HUDEP-2 (cell line): ENCODE data around the gene MYOM1.
"Not testable (repeated sequence)": the region's sequence is repeated elsewhere in the genome, so short reads cannot be mapped to it uniquely, and the experiment has no call there.

Experiments used
- DNase-seq, 76 experiments: peaks; one replicate each; lab custom pipeline; 2025; ENCODE audit not compliant: unreplicated experiment in 76 of 76; lab: John Stamatoyannopoulos, UW

MYOM1 gene

DNA sequence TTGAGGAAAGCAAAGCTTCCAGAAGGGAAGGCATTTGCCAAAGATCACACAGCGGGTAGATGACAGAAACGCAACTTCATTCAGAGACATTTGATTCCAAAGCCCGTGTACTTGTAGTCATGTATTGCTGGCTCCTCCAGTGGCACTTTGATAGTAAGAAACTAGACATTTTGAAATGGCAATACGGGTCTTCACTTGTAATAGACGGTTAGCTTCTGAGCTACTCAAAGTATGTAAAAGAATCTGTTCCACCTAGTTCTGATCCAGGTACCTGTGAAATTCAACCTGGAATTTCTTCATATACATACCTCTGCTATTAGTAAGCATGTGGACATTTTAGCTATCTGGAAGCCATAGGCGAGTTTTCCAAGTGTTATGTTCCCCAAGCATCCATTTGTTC lies 1.7 kb upstream of the MYOM1 start:
- DNase-seq, result no peak

DNA sequence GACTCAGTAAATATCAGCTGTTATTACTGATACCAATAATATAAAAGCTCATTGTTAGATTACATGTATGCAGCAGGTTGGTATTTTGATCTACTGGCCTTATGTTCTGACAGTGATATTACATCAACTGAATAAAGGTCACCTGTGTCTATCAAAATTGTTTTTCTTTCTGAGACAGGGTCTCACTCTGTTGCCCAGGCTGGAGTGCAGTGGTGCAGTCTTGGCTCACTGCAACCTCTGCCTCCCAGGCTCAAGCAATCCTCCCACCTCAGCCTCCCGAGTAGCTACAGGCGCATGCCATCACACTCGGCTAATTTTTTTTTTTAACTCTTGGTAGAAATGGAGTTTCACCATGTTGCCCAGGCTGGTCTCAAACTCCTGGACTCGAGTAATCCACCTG lies 1.1 kb upstream of the MYOM1 start:
- DNase-seq, result not testable (repeated sequence)

DNA sequence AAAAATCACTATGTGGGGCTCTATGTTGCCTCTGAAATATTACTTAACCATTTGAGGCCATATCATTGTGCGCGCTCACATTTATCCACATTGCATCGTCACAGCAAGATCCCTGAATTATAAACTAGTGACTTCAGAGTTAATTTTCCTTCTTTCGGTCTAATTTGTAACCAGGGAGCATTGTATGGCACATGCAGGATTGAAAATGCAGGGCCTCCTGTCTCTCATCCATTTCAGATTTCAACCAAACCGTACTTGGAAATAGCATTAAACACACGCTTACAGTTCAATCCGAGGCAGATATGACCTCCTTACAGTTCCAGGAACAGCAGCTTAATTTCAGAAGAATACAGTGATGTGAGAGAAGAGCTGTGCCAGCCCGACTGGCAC lies 532 bp downstream of the MYOM1 start:
- no peak for DNase-seq

- no peak for DNase-seq
Measured at GRCh38 chr18:3218819-3219218, 949 bp downstream of the MYOM1 start.

DNA sequence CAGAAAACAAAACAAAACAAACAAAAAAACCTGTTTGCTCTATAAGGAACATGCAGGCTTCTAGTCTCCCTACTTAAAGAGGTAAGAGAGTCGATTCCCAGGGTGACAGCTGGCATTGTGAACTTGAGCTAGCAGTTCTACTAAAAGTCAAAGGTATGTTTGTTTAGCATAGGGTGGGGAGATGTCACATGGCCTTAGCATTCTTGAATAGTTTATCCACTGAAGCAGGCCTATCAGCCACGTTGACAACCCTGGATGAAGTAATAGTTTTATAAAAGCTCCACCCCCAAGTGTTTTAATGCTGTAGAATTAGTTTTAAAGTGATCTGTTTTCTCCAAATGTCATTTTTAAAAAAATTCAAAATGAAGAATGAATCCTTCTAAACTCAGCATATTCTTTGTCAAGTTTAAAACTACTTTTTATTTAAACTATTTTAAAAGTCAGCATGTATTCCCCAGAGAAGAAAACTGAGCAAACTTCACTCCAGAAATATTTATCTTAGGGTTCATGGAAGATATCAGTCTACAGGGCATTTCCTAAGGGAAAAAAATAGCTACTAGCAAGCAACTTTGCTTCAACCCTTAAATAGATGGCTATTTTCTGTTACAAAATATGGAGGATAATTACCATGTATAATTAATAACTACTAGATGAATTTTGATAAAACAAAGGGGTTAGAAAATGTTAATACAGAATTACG lies 1.7 kb downstream of the MYOM1 start:
- DNase-seq, result no peak

DNA sequence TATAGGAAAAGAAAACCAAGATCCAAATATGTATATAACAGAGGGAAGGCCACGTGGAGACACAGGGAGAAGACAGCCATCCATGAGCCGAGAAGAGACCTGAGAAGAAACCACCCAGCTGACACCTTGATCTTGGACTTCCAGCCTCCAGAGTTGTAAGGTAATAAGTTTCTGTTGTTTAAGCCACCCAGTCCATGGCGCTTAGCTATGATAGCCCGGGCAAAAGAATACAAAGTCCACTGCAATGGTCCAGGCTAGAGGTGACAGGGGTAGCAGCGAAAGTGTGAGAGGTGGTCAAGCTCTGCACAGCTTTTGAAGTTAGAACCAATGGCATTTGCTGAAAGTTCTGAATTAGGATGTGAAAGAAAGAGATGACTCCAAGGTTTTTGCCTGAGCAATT lies 2.8 kb downstream of the MYOM1 start:
- no peak for DNase-seq

DNA sequence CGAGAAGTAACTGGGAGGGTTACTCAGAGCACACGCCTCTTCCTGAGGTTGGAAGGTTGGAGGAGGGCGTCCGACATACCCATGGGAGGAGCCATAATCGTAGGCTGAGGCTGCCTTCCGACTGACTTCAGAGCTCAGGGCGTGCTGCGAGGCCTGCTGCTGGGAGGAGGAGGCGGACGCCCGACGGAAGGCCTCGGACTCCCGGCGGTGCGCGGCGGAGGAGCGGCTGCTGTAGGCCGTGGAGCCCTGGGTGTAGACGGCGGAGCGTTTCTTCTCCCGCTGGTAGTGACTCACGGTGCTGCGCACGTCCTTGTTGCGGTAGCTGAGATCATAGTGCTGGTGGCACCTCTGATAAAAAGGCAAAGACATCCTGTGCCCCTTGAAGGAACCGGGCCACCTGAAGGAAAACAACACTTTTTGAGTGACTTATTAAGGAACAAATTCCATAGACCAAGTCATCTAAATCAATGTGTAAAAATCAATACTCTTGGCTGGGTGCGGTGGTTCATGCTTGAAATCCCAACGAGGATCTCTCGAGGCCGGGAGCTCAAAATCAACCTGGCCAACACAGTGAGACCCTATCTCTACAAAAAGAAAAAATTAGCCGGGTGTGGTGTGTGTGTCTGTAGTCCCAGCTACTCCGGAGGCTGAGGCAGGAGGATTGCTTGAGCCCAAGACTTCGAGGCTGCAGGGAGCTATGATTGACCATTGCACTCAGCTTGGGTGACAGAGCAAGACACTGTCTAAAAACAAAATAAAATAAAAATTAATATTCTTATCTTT lies 4.7 kb downstream of the MYOM1 start:
- DNase-seq, result no peak

DNA sequence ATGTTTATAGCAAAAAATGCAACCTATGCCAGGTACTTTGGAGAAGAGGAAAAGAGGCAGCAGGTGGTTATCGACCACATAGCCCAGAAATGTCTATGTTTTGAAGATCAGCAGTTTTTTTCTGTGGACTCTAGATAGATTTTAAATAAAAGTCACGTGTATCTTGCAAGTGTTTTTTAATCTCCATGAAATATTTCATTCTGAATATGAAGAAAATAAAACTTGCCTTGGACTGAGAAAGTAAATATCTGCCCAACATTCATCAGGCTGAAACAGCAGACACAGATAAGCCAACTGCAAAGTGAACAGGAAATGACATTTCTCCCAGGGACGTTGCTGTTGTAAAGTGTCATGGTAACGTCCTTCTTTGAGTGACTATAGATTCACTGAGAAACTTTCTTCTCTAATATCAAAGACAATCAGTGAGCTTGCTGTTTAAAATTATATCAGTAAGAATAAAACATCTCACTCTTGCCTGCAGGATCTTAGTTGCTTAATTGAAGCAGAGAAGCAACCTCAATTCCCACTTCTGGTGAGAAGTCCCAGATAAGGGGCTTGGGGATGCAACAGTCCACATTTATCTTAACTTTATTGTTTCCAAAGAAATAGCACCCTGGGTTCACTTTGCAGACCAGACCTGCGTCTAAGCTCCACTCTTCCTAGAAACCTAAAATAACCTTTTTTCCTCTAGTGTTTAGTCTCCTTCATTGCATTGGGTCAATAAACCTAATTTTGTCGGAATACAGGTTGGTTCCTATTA lies 6.3 kb downstream of the MYOM1 start:
- peak in 1 of 76 experiments; percentile 22 for DNase-seq

- DNase-seq, result no peak
Measured at GRCh38 chr18:3212657-3213056, 7.1 kb downstream of the MYOM1 start.

DNA sequence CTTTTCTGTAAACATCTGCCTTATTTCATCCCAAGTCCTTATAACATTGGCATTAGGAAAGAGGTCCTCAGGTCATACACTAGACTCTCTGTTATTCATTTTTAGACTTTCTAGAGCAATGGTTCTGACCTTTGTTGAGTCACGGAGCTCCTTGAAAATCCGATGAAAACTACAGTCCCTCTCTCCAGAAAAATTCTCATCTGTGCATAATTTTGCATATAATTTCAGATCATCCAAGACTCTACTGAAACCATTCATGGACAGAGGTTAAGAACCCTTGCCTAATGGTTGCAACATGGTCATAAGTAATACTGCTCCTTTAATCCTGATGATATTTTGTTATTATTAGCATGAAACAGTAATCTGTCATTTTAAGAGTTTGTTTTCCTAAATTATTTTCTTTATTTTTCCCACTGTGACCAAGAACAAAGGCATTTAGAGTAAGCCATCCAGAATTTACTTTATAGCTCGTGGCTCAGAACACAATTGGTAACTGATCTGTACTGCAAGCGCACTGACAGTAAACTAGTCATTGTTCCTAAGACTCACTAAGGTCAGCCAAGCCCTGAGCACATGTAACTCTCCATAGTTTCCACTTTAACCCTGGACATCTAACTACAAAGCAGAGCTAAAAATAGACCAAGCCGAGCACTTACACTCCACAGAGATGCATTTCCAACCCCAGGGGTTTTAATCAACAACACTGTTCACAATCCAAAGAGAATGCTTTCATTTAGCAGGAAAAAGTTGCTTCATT lies 8.4 kb downstream of the MYOM1 start:
- no peak for DNase-seq

GRCh38 chr18:3209859-3210569 lies 9.8 kb downstream of the MYOM1 start:
- no peak for DNase-seq

- no peak for DNase-seq
Measured at GRCh38 chr18:3207565-3207964, 12.2 kb downstream of the MYOM1 start.

- no peak for DNase-seq
Measured at GRCh38 chr18:3205239-3205638, 14.5 kb downstream of the MYOM1 start.

DNA sequence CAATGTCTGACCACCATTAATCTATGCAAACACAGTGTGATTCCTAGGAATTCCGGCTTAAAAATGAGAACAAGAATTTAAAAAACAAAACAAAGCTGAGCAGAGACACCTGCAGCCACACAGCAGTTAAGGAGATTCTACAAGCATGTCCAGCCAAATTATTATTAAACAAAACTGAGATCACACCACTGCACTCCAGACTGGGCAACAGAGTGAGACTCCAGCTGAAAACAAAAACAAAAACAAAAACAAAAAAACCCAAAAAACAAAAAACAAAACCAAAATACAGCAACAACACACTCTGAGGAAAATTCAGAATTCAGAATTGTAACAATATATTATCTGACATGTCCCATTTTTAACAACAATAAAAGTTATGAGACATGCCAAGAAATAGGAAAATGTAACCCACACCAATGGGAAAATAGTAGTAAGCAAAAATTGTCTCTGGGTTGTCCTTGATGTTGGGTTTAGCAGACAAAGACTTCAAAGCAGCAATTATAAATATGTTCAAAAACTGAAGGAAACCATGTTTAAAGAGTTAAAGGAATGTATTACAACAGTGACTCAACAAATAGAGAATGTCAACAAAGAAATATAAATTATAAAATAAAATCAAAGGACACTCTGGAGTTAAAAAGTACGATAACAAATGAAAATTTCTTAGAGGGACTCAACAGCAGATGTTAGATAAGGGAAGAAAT lies 19.7 kb downstream of the MYOM1 start:
- no peak for DNase-seq

DNA sequence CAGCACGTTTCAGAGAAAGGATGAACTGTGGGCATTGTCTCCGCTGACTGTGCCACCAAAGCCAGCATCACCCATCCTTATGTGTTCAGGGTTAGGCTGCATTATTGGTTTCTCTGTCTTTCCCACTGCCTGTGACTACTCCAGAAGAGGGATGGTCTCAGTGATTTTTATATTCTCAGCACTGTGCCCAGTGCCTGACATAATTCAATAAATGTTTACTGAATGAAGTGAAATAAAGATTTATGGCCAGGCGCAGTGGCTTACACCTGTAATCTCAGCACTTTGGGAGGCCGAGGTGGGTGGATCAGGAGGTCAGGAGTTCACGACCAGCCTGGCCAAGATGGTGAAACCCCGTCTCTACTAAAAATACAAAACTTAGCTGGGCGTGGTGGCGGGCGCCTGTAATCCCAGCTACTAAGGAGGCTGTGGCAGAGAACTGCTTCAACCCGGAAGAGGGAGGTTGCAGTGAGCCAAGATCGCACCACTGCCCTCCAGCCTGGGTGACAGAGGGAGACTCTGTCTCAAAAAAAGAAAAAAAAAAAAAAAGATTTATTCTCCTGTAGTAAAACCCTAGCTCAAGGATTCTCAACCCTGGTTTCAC lies 21.4 kb downstream of the MYOM1 start:
- DNase-seq, result not testable (repeated sequence)

DNA sequence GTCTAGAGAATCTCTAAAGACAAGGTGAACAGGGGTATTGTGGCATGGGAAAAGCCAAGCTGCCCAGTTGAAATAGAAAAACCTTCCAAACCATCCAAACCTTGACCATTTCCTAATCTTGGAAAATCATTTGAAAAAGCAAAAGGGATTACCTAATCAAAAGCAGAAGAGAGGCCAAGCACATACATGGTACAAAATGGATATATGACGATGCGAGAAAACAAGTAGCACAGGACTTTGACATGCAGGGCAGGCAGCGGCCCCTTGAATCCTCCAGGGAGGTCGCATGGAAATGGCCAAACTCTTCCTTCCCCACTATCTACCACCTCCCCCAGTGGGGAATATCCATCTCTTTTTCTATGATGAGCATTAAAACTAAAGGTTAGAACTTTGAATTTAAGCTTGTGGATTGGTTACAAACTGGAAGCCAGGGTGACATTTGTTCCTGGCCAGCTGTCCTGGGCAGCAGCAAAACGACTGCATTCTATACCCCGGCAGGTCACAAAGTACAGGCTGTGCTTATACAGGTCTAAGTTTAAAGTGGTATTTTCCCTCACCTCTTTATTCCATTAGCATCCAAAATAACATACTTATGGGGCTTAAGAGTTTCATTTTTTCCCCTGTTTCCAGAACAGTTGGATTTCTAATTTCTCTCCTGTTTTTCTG lies 24.7 kb downstream of the MYOM1 start:
- DNase-seq, result no peak

GRCh38 chr18:3193331-3193730 lies 26.4 kb downstream of the MYOM1 start:
- no peak for DNase-seq

- DNase-seq, result no peak
Measured at GRCh38 chr18:3192752-3193151, 27.0 kb downstream of the MYOM1 start.

GRCh38 chr18:3192286-3192685 lies 27.5 kb downstream of the MYOM1 start:
- DNase-seq, result no peak
